ENCODE data around the gene ABHD1. TPM values are rescaled to one million over a fixed set of nuclear protein-coding genes. Genes with fewer than 3 reads are reported as not detected.

ABHD1 gene
- total and polyA plus RNA-seq, 4 donors, result 0.08 to 0.74 (median 0.14) TPM

DNA sequence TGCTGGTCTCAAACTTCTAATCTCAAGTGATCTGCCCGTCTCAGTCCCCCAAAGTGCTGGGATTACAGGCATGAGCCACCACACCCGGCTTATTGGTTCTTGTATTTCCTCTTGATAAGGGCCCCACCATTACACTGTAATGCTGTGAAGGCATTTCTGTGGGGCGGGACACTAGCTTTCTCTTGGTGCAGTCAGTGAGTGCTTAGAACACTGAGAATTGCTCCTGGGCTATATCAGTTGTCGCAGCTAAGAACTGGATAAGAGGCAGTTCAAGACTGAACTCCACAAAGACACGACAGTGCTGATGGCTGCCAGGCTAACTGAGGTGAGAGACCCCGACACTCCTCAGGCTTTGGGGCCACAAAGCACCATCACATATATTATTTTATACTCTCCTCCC is 35.0 kb upstream of the ABHD1 start:
- Histone ChIP-seq H3K27ac (ENCODE audit: low read depth in 1 of 2, low read length in 1 of 2) (no peak overlapping the region), H3K9ac (ENCODE audit: insufficient read depth in 1 of 2, low read length in 2 of 2) (no peak overlapping the region), H3K4me1 (ENCODE audit: control insufficient read depth in 5 of 5, insufficient read depth in 5 of 5, low read length in 5 of 5) (peaks cover 0 to 27% (median 0%) of the 10 kb centered on the region in 5 donors)

DNA sequence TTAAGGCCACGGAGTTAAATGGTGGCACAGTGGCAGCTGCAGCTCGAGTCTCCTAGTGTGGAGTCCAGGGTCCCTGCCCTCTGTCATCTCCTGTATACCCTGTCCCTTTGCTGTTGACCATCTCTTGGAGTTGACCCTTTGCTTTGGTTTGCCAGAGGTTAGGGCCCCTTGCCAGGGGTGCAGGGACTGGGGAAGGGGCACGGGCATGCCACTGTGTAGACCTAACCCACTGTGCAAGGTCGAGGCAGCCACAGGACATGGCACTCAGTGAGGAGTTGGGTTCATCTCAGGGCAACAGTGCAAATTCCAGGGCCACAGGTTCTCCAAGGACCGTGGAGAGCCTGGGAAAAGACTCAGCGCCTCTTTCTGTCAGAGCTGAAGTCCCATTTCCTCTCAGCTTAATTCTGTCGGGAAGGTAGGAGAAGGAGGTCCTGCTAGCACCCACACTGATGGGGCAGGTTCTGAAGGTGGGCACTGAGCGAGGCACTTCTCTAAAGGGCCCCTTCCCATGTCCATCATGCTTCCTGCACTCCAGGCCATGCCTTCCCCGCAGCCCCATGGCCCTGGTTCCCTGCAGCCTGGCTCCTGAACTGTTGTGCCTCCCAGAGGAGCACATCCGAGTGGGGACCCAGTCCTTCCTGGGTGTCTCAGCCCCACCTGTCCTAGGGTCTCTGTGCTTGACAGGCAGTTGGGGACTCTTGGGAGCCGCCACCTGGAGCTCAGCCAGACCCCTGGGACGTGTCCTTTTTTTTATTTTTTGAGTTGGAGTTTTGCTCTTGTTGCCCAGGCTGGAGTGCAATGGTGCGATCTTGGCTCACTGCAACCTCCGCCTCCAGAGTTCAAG is 34.3 kb upstream of the ABHD1 start:
- H3K27me3 ChIP-seq (ENCODE audit: control insufficient read depth in 3 of 3, insufficient read depth in 3 of 3, low read length in 2 of 3), result no peaks in the 10 kb centered on the region
- H3K36me3 ChIP-seq (ENCODE audit: control insufficient read depth in 4 of 4, insufficient read depth in 4 of 4, low read length in 4 of 4), result peaks cover 0 to 14% (median 4%) of the 10 kb centered on the region in 4 donors
- H3K4me1 ChIP-seq (ENCODE audit: control insufficient read depth in 5 of 5, insufficient read depth in 5 of 5, low read length in 5 of 5), result peaks cover 0 to 23% (median 0%) of the 10 kb centered on the region in 5 donors
- WGBS, 2 donors, result 94% methylated on average over 14 of the region's 14 CpGs
- DNase-seq (no peak), ATAC-seq (ENCODE audit: insufficient read depth, low FRiP score) (no peak)
- H3K27ac ChIP-seq (ENCODE audit: low read depth in 1 of 2, low read length in 1 of 2), result no peak overlapping the region
- TF ChIP-seq, protein P1, sequence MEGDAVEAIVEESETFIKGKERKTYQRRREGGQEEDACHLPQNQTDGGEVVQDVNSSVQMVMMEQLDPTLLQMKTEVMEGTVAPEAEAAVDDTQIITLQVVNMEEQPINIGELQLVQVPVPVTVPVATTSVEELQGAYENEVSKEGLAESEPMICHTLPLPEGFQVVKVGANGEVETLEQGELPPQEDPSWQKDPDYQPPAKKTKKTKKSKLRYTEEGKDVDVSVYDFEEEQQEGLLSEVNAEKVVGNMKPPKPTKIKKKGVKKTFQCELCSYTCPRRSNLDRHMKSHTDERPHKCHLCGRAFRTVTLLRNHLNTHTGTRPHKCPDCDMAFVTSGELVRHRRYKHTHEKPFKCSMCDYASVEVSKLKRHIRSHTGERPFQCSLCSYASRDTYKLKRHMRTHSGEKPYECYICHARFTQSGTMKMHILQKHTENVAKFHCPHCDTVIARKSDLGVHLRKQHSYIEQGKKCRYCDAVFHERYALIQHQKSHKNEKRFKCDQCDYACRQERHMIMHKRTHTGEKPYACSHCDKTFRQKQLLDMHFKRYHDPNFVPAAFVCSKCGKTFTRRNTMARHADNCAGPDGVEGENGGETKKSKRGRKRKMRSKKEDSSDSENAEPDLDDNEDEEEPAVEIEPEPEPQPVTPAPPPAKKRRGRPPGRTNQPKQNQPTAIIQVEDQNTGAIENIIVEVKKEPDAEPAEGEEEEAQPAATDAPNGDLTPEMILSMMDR (IDR thresholded peaks at IDR 0.05; ENCODE audit: control extremely low read depth, extremely low read depth), result no peak
- no peaks in the 10 kb centered on the region for H3K9me3 ChIP-seq (ENCODE audit: control insufficient read depth in 4 of 4, insufficient read depth in 3 of 4, low read length in 3 of 4)
- H3K4me3 ChIP-seq, result no peak overlapping the region
- H3K9ac ChIP-seq (ENCODE audit: insufficient read depth in 1 of 2, low read length in 2 of 2), result no peak overlapping the region

More for the DNA sequence above, 35.0 kb upstream of the ABHD1 start:
- DNase-seq (no peak), ATAC-seq (ENCODE audit: insufficient read depth, low FRiP score) (no peak)
- TF ChIP-seq, protein P1 (IDR thresholded peaks at IDR 0.05; ENCODE audit: control extremely low read depth, extremely low read depth), result no peak
- WGBS, 2 donors, result 92 to 94% methylated on average over 6 of the region's 6 CpGs
- peaks cover 0 to 21% (median 6%) of the 10 kb centered on the region in 4 donors for H3K36me3 ChIP-seq (ENCODE audit: control insufficient read depth in 4 of 4, insufficient read depth in 4 of 4, low read length in 4 of 4)
- no peaks in the 10 kb centered on the region for H3K27me3 ChIP-seq (ENCODE audit: control insufficient read depth in 3 of 3, insufficient read depth in 3 of 3, low read length in 2 of 3)
- H3K4me3 ChIP-seq, result no peak overlapping the region
- no peaks in the 10 kb centered on the region for H3K9me3 ChIP-seq (ENCODE audit: control insufficient read depth in 4 of 4, insufficient read depth in 3 of 4, low read length in 3 of 4)

DNA sequence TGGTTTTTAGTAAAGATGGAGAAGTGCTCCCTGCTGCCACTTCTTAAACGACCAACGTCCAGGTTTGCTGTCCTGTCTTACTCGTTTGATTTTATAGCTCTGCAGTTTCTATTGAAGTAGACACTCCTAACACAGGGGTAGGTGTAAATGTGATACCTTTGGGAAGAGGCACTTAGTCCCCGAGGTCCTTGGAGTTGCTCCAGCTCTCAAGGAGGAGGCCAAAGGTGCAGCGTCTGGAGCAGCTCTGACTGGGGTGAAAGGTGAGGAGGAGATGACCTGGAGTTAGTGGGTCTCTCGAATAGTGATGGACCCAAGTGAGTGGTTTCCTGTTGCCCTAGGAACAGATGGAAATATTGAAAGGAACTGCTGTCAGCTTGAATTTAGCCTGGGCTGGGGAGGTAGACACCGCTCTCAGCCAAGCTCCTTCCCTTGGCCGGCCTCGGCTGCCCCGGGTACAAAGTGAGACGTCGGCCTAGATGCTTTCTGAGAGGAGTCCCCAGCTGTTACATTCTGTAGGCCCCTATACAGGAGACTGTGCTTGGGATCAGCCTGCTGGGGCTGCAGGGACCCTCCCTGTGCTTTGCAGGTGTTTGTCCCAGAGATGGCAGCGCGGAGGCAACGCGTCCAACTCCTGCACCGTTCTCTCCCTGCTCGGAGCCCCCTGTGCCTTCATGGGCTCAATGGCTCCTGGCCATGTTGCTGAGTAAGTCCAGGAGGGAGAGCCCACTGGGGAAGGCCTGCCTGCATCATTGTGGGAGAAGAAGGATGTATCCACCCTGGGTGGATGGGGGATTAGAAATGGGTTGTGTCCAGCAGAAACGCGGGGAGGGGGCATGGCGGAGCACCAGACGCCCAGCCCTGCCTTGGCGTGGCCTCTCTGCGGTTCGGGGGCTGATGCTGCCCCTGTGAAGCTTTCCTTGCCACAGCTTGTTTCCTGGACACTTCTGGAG is 31.6 kb upstream of the ABHD1 start:
- TF ChIP-seq, protein P1 (IDR thresholded peaks at IDR 0.05; ENCODE audit: control extremely low read depth, extremely low read depth), result no peak
- H3K36me3 ChIP-seq (ENCODE audit: control insufficient read depth in 4 of 4, insufficient read depth in 4 of 4, low read length in 4 of 4), result peaks cover 0 to 4% (median 0%) of the 10 kb centered on the region in 4 donors
- H3K9me3 ChIP-seq (ENCODE audit: control insufficient read depth in 4 of 4, insufficient read depth in 3 of 4, low read length in 3 of 4), result no peaks in the 10 kb centered on the region
- 79 to 87% methylated on average over 23 to 25 of the region's 25 CpGs for WGBS, 2 donors
- H3K27ac ChIP-seq (ENCODE audit: low read depth in 1 of 2, low read length in 1 of 2), result no peak overlapping the region
- H3K9ac ChIP-seq (ENCODE audit: insufficient read depth in 1 of 2, low read length in 2 of 2), result no peak overlapping the region
- ATAC-seq (ENCODE audit: insufficient read depth, low FRiP score) (no peak), DNase-seq (no peak)
- H3K4me1 ChIP-seq (ENCODE audit: control insufficient read depth in 5 of 5, insufficient read depth in 5 of 5, low read length in 5 of 5), result peaks cover 0 to 15% (median 7%) of the 10 kb centered on the region in 5 donors
- no peak overlapping the region for H3K4me3 ChIP-seq
- no peaks in the 10 kb centered on the region for H3K27me3 ChIP-seq (ENCODE audit: control insufficient read depth in 3 of 3, insufficient read depth in 3 of 3, low read length in 2 of 3)
